ENCODE data around the gene GTF2IRD2.
"Not testable (repeated sequence)": the region's sequence is repeated elsewhere in the genome, so short reads cannot be mapped to it uniquely, and the experiment has no call there.

Gene GTF2IRD2

DNA sequence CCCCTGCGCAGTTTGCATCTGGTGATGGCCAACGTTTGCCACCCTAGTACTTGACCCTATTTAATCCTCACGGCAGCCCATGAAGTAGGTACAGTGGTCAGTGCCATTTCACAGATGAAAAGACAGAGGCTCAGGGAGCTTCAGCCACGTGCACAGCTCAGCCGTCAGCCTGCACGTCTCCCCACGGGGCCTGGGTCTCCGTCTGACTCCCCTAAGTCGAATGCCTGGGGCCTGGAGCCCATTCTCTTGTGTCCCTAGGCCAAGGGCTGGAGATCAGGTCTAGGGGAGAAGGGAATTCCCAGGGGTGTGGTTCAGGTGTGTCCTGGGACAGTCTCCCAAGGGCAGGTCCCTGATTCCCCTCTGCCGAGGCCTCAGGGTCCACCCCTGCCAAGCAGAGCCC lies 84.4 kb downstream of the GTF2IRD2 start:
- not testable (repeated sequence) for H3K27me3 Mint-ChIP-seq (ENCODE audit: low read depth); DNase-seq (ENCODE audit: low spot score); H3K4me3 Mint-ChIP-seq; H3K27ac Mint-ChIP-seq; H3K36me3 Mint-ChIP-seq (ENCODE audit: low read depth); H3K4me1 Mint-ChIP-seq (ENCODE audit: low read depth); H3K9me3 Mint-ChIP-seq

DNA sequence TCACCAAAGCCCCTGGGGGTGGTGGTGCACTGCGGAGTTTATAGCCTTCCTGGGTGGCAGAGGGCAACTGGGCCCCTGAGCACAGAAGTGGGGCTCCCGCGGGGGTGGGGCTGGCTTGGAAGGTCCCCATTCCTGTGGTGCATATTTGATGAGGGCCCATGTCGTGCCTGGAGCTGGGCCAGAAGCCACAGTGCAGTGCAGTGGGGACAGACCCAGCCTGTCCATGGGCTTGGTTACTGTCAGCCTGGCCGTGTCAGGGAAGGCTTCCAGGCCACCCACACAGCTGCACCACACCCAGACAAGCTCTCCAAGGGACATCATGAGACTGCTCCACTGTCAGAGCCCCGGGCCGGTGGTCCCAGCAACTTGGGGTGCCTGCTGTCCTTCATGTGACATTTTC lies 84.9 kb downstream of the GTF2IRD2 start:
- not testable (repeated sequence) for H3K4me1 Mint-ChIP-seq (ENCODE audit: low read depth); H3K9me3 Mint-ChIP-seq; H3K4me3 Mint-ChIP-seq; H3K27me3 Mint-ChIP-seq (ENCODE audit: low read depth); DNase-seq (ENCODE audit: low spot score); H3K27ac Mint-ChIP-seq; H3K36me3 Mint-ChIP-seq (ENCODE audit: low read depth)

DNA sequence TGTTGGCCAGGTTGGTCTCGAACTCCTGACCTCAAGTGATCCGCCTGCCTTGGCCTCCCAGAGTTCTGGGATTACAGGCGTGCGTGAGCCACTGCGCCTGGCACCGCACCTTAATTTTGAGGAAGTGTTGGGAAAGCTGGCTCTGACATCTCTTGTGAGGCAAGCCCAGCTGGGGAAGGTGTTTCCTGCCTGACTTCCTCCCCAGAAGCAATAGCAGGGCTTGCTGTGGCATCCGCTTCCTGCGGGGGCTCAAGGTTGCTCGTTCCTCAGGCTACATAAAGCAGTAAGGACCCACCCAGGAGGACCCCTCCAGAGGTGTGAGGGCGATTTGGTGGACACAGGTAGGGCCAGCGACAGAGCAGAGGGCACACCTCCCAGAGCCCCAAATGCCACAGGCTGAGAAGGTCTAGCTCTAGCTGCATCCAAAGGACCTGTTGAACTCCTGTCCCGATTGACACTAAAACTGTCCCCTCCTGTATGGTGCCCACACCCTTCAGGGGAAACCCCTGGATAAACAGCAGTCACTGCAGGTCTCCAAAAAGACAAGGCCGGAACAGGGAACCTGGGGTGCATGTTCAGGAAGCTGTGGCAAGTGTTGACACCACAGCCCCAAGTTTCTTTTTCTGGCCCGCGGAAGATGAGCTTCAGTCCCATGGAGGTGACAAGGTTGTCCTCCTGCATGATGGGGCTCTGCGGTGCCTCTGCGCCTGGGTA lies 86.0 kb downstream of the GTF2IRD2 start:
- not testable (repeated sequence) for H3K36me3 Mint-ChIP-seq (ENCODE audit: low read depth); H3K9me3 Mint-ChIP-seq; H3K4me3 Mint-ChIP-seq; DNase-seq (ENCODE audit: low spot score); H3K4me1 Mint-ChIP-seq (ENCODE audit: low read depth); H3K27ac Mint-ChIP-seq; H3K27me3 Mint-ChIP-seq (ENCODE audit: low read depth)

DNA sequence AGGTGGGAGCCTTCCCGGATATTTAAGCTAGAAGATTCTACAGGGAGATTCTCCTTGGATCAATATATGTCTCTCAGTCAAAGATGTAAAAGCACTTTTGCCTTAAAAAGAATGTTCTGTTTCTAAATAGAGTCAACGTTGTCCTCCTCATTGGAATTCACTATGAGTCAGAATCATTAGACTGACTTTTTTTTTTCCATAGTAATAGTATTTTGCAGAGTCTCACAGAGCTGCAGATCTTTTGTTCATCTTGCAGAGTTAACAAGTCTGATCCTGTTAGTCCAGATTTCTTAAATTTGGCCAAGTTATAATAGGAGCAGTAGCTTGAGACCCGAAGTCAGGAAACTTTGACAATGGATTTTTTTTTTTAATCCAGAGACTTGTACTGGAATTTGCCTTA lies 92.4 kb downstream of the GTF2IRD2 start:
- H3K27ac Mint-ChIP-seq; H3K9me3 Mint-ChIP-seq; H3K36me3 Mint-ChIP-seq (ENCODE audit: low read depth); H3K4me1 Mint-ChIP-seq (ENCODE audit: low read depth); H3K27me3 Mint-ChIP-seq (ENCODE audit: low read depth); H3K4me3 Mint-ChIP-seq; DNase-seq (ENCODE audit: low spot score): not testable (repeated sequence)

DNA sequence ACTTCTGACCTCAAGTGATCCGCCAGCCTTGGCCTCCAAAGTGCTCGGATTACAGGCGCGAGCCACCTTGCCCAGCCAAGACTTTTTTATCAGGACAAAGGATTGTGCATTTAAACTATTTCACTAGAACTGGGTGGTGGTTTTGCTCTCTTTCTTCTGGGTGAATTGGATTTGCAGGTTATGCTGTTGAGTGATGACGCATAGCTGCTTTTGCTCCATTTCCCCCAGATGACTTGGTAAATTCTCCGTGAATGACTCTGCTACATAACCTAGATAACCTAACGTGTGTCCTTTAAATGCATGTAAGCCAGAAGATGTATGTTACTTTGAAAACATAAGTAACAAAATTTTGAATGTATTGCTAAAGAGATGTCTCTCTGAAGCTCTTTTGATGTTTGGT lies 93.1 kb downstream of the GTF2IRD2 start:
- not testable (repeated sequence) for H3K4me1 Mint-ChIP-seq (ENCODE audit: low read depth); H3K9me3 Mint-ChIP-seq; DNase-seq (ENCODE audit: low spot score); H3K36me3 Mint-ChIP-seq (ENCODE audit: low read depth); H3K27me3 Mint-ChIP-seq (ENCODE audit: low read depth); H3K4me3 Mint-ChIP-seq; H3K27ac Mint-ChIP-seq

DNA sequence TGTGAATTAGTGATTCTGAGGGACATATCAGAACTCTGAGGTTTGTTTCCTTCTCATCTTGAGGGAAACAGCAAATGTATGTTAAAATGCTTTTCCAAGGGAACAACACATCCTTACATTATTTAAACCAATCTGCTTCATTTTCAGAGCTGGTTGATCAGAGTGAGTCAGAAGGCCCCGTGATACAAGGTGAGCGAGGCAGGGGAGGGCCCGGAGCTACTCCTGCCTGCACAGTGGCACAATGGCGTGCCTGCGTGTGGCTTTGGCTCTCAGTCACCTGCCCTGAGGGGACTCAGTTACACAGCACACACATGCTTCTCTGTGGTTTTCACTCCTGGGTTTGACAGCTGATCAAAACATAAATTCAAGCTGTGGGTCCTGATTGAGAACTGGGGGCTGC lies 94.7 kb downstream of the GTF2IRD2 start:
- H3K4me3 Mint-ChIP-seq; H3K36me3 Mint-ChIP-seq (ENCODE audit: low read depth); H3K27me3 Mint-ChIP-seq (ENCODE audit: low read depth); H3K9me3 Mint-ChIP-seq; DNase-seq (ENCODE audit: low spot score); H3K4me1 Mint-ChIP-seq (ENCODE audit: low read depth); H3K27ac Mint-ChIP-seq: not testable (repeated sequence)

DNA sequence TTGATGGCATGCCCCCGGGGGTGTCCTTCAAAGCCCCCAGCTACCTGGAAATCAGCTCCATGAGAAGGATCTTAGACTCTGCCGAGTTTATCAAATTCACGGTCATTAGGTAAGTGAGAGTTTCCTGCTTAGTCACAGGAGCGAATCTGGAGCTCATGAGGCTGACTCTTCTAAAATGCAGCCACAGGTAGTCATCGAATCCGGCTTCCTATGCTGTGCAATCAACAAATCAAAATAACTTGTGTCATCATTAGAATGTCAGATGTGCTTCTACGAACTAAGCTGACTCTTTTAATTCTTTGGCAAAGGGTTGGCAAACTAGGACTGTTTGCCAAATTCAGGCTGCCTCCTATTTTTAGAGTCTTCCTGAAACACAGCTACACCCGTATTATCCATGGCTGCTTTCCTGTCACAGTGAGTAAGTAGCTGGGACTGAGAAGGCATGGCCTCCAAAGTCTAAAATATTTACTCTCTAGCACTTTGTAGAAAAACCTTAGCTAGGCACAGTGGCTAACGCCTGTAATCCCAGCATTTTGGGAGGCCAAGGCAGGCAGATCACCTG lies 97.4 kb downstream of the GTF2IRD2 start:
- not testable (repeated sequence) for H3K27ac Mint-ChIP-seq; DNase-seq (ENCODE audit: low spot score); H3K4me3 Mint-ChIP-seq; H3K9me3 Mint-ChIP-seq; H3K4me1 Mint-ChIP-seq (ENCODE audit: low read depth); H3K27me3 Mint-ChIP-seq (ENCODE audit: low read depth); H3K36me3 Mint-ChIP-seq (ENCODE audit: low read depth)
